ELR (cell line): ENCODE data around the gene FAM131A.

Experiments
- DNase-seq: peaks from one replicate; pipeline ENCODE4 v3.0.0-alpha.2; 2015; ENCODE audit warnings: low read depth

The FAM131A gene

GRCh38 chr3:184316792-184317191 is 20.6 kb upstream of the FAM131A start:
- no peak for DNase-seq

- DNase-seq: no peak
Observed at GRCh38 chr3:184317201-184317600, 20.2 kb upstream of the FAM131A start.

- DNase-seq: peak; percentile 98
Observed at GRCh38 chr3:184320104-184320445, 17.3 kb upstream of the FAM131A start.

GRCh38 chr3:184321666-184322065 is 15.7 kb upstream of the FAM131A start:
- no peak for DNase-seq

GRCh38 chr3:184322731-184323487 is 14.5 kb upstream of the FAM131A start:
- DNase-seq: no peak

- no peak for DNase-seq
Observed at GRCh38 chr3:184323696-184324095, 13.7 kb upstream of the FAM131A start.

- DNase-seq: no peak
Observed at GRCh38 chr3:184325269-184325668, 12.1 kb upstream of the FAM131A start.

GRCh38 chr3:184325715-184326369 is 11.6 kb upstream of the FAM131A start:
- DNase-seq: no peak

- no peak for DNase-seq
Observed at GRCh38 chr3:184327171-184327570, 10.2 kb upstream of the FAM131A start.

- no peak for DNase-seq
Observed at GRCh38 chr3:184328516-184328915, 8.9 kb upstream of the FAM131A start.

GRCh38 chr3:184332370-184333090 is 4.9 kb upstream of the FAM131A start:
- DNase-seq: peak; percentile 98

GRCh38 chr3:184333190-184333589 is 4.2 kb upstream of the FAM131A start:
- DNase-seq: peak; percentile 34

GRCh38 chr3:184333700-184334099 is 3.7 kb upstream of the FAM131A start:
- no peak for DNase-seq

GRCh38 chr3:184334470-184335158 is 2.8 kb upstream of the FAM131A start:
- peak; percentile 97 for DNase-seq

- DNase-seq: peak; percentile 43
Observed at GRCh38 chr3:184335291-184335660, 2.1 kb upstream of the FAM131A start.

- peak; percentile 87 for DNase-seq
Observed at GRCh38 chr3:184335661-184336546, 1.5 kb upstream of the FAM131A start.

GRCh38 chr3:184336547-184337398 is 627 bp upstream of the FAM131A start:
- DNase-seq: peak; percentile 72

- DNase-seq: no peak
Observed at GRCh38 chr3:184337981-184338380, 581 bp downstream of the FAM131A start.

- no peak for DNase-seq
Observed at GRCh38 chr3:184338511-184338945, 1.1 kb downstream of the FAM131A start.

GRCh38 chr3:184339001-184339400 is 1.6 kb downstream of the FAM131A start:
- DNase-seq: no peak
